GM23338 (cell line): ENCODE measurements around the gene USP7. TPM values are rescaled to one million over a fixed set of nuclear protein-coding genes. Genes with fewer than 3 reads are reported as not detected.

Experiments used
- ATAC-seq: fragments of 200-7000 bp; cut with Tn5 transposase; 3 replicates; pipeline ENCODE4 v1.9.1; 2020
- DNase-seq: peaks from one replicate; pipeline ENCODE4 v3.0.0-alpha.2; 2015; ENCODE audit warnings: low spot score
- H2AFZ ChIP-seq: fragments of 200-600 bp; sonication (generic); 2 replicates; pipeline ENCODE4 v1.8.0; 2016; ENCODE audit warnings: antibody characterized with exemption, mild to moderate bottlenecking, moderate library complexity
- H3F3A ChIP-seq: fragments of 200-600 bp; sonication (generic); replicated peaks from 2 replicates; pipeline ENCODE4 v1.8.0; 2017; ENCODE audit warnings: antibody characterized with exemption, mixed run types, low read depth
- H3K27ac ChIP-seq: fragments of 200-600 bp; sonication (generic); 2 replicates; pipeline ENCODE4 v1.6.1; 2016; ENCODE audit warnings: low read depth
- H3K27me3 ChIP-seq: fragments of 200-600 bp; sonication (generic); 2 replicates; pipeline ENCODE4 v1.8.0; 2016; ENCODE audit warnings: mild to moderate bottlenecking, mixed run types, moderate library complexity; ENCODE audit not compliant: insufficient read depth
- H3K36me3 ChIP-seq: fragments of 200-600 bp; sonication (generic); 2 replicates; pipeline ENCODE4 v1.8.0; 2016; ENCODE audit warnings: mild to moderate bottlenecking; ENCODE audit not compliant: insufficient read depth
- H3K4me1 ChIP-seq: fragments of 200-600 bp; sonication (generic); 2 replicates; pipeline ENCODE4 v1.8.0; 2016; ENCODE audit warnings: mild to moderate bottlenecking, moderate library complexity; ENCODE audit not compliant: insufficient read depth
- H3K4me2 ChIP-seq: fragments of 200-600 bp; sonication (generic); 2 replicates; pipeline ENCODE4 v1.7.1; 2017; ENCODE audit warnings: mixed run types
- H3K4me3 ChIP-seq: fragments of 200-600 bp; sonication (generic); 2 replicates; pipeline ENCODE4 v1.6.1; 2016; ENCODE audit warnings: mixed run types
- H3K79me2 ChIP-seq: fragments of 200-600 bp; sonication (generic); replicated peaks from 2 replicates; pipeline ENCODE4 v1.8.0; 2017; ENCODE audit warnings: mild to moderate bottlenecking; ENCODE audit not compliant: insufficient read depth
- H3K9me2 ChIP-seq: fragments of 200-600 bp; sonication (generic); 2 replicates; pipeline ENCODE4 v1.8.0; 2017; ENCODE audit not compliant: insufficient read depth
- H4K20me1 ChIP-seq: fragments of 200-600 bp; sonication (generic); replicated peaks from 2 replicates; pipeline ENCODE4 v1.8.0; 2017; ENCODE audit warnings: mild to moderate bottlenecking; ENCODE audit not compliant: insufficient read depth
- H3K27ac Mint-ChIP-seq: 2 replicates; pipeline ENCODE4 v1.8.0; 2020; ENCODE audit warnings: inconsistent platforms, mild to moderate bottlenecking, moderate library complexity, mixed read lengths
- H3K27me3 Mint-ChIP-seq: 3 replicates; pipeline ENCODE4 v1.8.0; 2022; ENCODE audit warnings: low read depth, mild to moderate bottlenecking, moderate library complexity, mixed read lengths, inconsistent platforms; ENCODE audit not compliant: insufficient read depth, poor library complexity
- H3K36me3 Mint-ChIP-seq: 3 replicates; pipeline ENCODE4 v1.8.0; 2021; ENCODE audit warnings: low read depth, mild to moderate bottlenecking, inconsistent platforms, moderate library complexity, mixed read lengths
- H3K4me1 Mint-ChIP-seq: 3 replicates; pipeline ENCODE4 v1.8.0; 2020; ENCODE audit warnings: mild to moderate bottlenecking, inconsistent platforms, mixed read lengths
- H3K4me3 Mint-ChIP-seq: 3 replicates; pipeline ENCODE4 v1.8.0; 2021; ENCODE audit warnings: moderate library complexity, mild to moderate bottlenecking, inconsistent platforms, mixed read lengths
- H3K9me3 Mint-ChIP-seq: 3 replicates; pipeline ENCODE4 v1.8.0; 2020; ENCODE audit warnings: moderate library complexity, mild to moderate bottlenecking, inconsistent platforms, mixed read lengths
- CREB1 ChIP-seq: fragments of 250-450 bp; sonication (Bioruptor Pico); IDR thresholded peaks from 2 replicates; pipeline ENCODE4 v1.5.0; 2020; ENCODE audit warnings: low read depth, mild to moderate bottlenecking, moderate library complexity
- EZH2 ChIP-seq: fragments of 200-600 bp; sonication (generic); IDR thresholded peaks from one replicate; pipeline ENCODE4 v1.8.0; 2017; ENCODE audit warnings: antibody characterized with exemption, mild to moderate bottlenecking, low read depth; ENCODE audit not compliant: unreplicated experiment
- EZH2phosphoT487 ChIP-seq: fragments of 200-600 bp; sonication (generic); IDR thresholded peaks from one replicate; pipeline ENCODE4 v1.8.1; 2018; ENCODE audit warnings: antibody characterized with exemption; ENCODE audit not compliant: unreplicated experiment
- JUNB ChIP-seq: IDR thresholded peaks from one replicate; pipeline ENCODE4 v1.6.1; 2016; ENCODE audit warnings: antibody characterized with exemption; ENCODE audit not compliant: unreplicated experiment
- NANOG ChIP-seq: IDR thresholded peaks from 2 replicates; pipeline ENCODE4 v1.6.1; 2016; ENCODE audit warnings: antibody characterized with exemption, borderline replicate concordance
- POLR2AphosphoS5 ChIP-seq: IDR thresholded peaks from 2 replicates; pipeline ENCODE4 v1.6.1; 2016; ENCODE audit warnings: antibody characterized with exemption, low read depth
- STAT1 ChIP-seq: IDR thresholded peaks from one replicate; pipeline ENCODE4 v1.6.1; 2016; ENCODE audit warnings: antibody characterized with exemption; ENCODE audit not compliant: unreplicated experiment
- ZNF114 ChIP-seq: fragments of 250-450 bp; sonication (Bioruptor Pico); IDR thresholded peaks from 2 replicates; pipeline ENCODE4 v1.5.0; 2020; ENCODE audit warnings: mild to moderate bottlenecking, moderate library complexity
- ZNF331 ChIP-seq: fragments of 250-450 bp; sonication (Bioruptor Pico); IDR thresholded peaks from 2 replicates; pipeline ENCODE4 v1.5.0; 2020; ENCODE audit warnings: low read depth, mild to moderate bottlenecking, moderate library complexity
- polyA plus RNA-seq: library from polyadenylated mRNA; unstranded; fragments of >200 nt; fragmentation: Nextera tagmentation; extraction: Ambion mirVana; gene quantifications from 2 replicates; pipeline ENCODE4 v1.2.1, GENCODE V29; 2016
- total RNA-seq: library from RNA; depleted of rRNA; stranded (reverse); fragments of >200 nt; shearing (Covaris generic); gene quantifications from 2 replicates; pipeline ENCODE4 v1.2.3, GENCODE V29; 2014
- TF ChIP-seq, protein P1 (sequence below): IDR thresholded peaks from one replicate; pipeline ENCODE4 v1.6.1; 2018; ENCODE audit warnings: antibody characterized with exemption; ENCODE audit not compliant: unreplicated experiment
- TF ChIP-seq, protein P2 (sequence below): fragments of 250-450 bp; sonication (Bioruptor Pico); IDR thresholded peaks from 2 replicates; pipeline ENCODE4 v1.5.0; 2020; ENCODE audit warnings: mild to moderate bottlenecking, moderate library complexity
- TF ChIP-seq, protein P3 (sequence below): IDR thresholded peaks from 2 replicates; pipeline ENCODE4 v1.6.1; 2016; ENCODE audit warnings: antibody characterized with exemption
- TF ChIP-seq, protein P4 (sequence below), 2 experiments: fragments of 200-600 bp in 1 of 2; sonication (generic) in 1 of 2; conservative IDR thresholded peaks; 2 replicates each; pipeline versions ENCODE4 v1.5.1 to v1.6.1; 2016 to 2017; ENCODE audit warnings: antibody characterized with exemption in 2 of 2, low read depth in 2 of 2, mild to moderate bottlenecking in 2 of 2, moderate library complexity in 1 of 2

Gene USP7
- total and polyA plus RNA-seq, 2 experiments from 2014 or later: 42.3 to 130 TPM

DNA sequence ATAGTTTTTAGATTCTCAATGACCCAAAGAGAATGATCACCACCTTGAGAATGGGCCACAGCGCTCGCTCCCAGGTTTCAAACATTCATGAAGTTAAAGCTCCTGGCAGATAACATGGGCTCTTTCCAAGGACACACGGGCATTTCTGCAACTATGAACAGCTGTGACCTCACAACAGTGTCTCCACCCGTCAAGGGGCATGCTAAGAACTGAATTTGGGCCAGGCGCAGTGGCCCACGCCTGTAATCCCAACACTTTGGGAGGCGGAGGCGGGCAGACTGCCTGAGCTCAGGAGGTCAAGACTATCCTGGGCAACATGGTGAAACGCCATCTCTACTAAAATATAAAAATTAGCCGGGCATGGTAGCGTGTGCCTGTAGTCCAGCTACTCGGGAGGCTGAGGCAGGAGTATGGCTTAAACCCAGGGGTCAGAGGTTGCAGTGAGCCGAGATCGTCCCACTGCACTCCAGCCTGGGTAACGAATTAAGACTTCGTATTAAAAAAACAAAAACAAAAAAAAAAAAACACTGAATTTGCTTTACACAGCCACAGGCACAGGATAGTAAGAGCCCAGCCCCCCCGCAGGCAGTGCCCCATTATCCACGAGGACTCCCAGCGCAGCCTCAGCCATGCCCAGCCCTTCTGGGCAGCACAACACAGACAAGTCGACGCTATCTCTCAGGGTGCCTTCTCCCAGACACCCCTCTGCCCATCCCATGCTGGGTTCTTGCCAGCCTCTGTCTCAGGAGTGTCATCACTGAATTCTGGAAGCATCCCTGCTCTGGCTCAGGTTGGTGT, 7.2 kb downstream of the USP7 start:
- no peak overlapping the region for H3K4me3 ChIP-seq
- H3K4me1 Mint-ChIP-seq: peaks cover 84% of the 10 kb centered on the region

More for the DNA sequence above, 7.2 kb downstream of the USP7 start:
- no peak for DNase-seq
- no peaks in the 10 kb centered on the region for H3K36me3 ChIP-seq
- 0 out of 2 replicates have a peak overlapping the region, but pooled peaks have one; percentile 3 for H3K4me2 ChIP-seq
- no peaks in the 10 kb centered on the region for H3K36me3 Mint-ChIP-seq
- H2AFZ ChIP-seq: no peak overlapping the region
- H4K20me1 ChIP-seq: peaks cover 86% of the 10 kb centered on the region
- no peak overlapping the region for H3K27ac ChIP-seq
- no peaks in the 10 kb centered on the region for H3K27me3 ChIP-seq
- H3K9me3 Mint-ChIP-seq: no peaks in the 10 kb centered on the region
- peaks cover 4% of the 10 kb centered on the region; the same call in 1 of the 2 replicates for H3F3A ChIP-seq
- peaks cover 92% of the 10 kb centered on the region for H3K79me2 ChIP-seq
- H3K4me3 Mint-ChIP-seq: no peak overlapping the region; the same call in 2 of the 3 replicates
- H3K27me3 Mint-ChIP-seq: peaks cover 23% of the 10 kb centered on the region
- no peaks in the 10 kb centered on the region for H3K9me2 ChIP-seq
- peak; percentile 12; the same call in 1 of the 3 replicates for ATAC-seq
- no peak for TF ChIP-seq ZNF114 (CRISPR knock-in tag)
- TF ChIP-seq EZH2: no peak
- TF ChIP-seq, protein P1, sequence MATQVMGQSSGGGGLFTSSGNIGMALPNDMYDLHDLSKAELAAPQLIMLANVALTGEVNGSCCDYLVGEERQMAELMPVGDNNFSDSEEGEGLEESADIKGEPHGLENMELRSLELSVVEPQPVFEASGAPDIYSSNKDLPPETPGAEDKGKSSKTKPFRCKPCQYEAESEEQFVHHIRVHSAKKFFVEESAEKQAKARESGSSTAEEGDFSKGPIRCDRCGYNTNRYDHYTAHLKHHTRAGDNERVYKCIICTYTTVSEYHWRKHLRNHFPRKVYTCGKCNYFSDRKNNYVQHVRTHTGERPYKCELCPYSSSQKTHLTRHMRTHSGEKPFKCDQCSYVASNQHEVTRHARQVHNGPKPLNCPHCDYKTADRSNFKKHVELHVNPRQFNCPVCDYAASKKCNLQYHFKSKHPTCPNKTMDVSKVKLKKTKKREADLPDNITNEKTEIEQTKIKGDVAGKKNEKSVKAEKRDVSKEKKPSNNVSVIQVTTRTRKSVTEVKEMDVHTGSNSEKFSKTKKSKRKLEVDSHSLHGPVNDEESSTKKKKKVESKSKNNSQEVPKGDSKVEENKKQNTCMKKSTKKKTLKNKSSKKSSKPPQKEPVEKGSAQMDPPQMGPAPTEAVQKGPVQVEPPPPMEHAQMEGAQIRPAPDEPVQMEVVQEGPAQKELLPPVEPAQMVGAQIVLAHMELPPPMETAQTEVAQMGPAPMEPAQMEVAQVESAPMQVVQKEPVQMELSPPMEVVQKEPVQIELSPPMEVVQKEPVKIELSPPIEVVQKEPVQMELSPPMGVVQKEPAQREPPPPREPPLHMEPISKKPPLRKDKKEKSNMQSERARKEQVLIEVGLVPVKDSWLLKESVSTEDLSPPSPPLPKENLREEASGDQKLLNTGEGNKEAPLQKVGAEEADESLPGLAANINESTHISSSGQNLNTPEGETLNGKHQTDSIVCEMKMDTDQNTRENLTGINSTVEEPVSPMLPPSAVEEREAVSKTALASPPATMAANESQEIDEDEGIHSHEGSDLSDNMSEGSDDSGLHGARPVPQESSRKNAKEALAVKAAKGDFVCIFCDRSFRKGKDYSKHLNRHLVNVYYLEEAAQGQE: no peak
- no peak for TF ChIP-seq STAT1
- TF ChIP-seq, protein P2, sequence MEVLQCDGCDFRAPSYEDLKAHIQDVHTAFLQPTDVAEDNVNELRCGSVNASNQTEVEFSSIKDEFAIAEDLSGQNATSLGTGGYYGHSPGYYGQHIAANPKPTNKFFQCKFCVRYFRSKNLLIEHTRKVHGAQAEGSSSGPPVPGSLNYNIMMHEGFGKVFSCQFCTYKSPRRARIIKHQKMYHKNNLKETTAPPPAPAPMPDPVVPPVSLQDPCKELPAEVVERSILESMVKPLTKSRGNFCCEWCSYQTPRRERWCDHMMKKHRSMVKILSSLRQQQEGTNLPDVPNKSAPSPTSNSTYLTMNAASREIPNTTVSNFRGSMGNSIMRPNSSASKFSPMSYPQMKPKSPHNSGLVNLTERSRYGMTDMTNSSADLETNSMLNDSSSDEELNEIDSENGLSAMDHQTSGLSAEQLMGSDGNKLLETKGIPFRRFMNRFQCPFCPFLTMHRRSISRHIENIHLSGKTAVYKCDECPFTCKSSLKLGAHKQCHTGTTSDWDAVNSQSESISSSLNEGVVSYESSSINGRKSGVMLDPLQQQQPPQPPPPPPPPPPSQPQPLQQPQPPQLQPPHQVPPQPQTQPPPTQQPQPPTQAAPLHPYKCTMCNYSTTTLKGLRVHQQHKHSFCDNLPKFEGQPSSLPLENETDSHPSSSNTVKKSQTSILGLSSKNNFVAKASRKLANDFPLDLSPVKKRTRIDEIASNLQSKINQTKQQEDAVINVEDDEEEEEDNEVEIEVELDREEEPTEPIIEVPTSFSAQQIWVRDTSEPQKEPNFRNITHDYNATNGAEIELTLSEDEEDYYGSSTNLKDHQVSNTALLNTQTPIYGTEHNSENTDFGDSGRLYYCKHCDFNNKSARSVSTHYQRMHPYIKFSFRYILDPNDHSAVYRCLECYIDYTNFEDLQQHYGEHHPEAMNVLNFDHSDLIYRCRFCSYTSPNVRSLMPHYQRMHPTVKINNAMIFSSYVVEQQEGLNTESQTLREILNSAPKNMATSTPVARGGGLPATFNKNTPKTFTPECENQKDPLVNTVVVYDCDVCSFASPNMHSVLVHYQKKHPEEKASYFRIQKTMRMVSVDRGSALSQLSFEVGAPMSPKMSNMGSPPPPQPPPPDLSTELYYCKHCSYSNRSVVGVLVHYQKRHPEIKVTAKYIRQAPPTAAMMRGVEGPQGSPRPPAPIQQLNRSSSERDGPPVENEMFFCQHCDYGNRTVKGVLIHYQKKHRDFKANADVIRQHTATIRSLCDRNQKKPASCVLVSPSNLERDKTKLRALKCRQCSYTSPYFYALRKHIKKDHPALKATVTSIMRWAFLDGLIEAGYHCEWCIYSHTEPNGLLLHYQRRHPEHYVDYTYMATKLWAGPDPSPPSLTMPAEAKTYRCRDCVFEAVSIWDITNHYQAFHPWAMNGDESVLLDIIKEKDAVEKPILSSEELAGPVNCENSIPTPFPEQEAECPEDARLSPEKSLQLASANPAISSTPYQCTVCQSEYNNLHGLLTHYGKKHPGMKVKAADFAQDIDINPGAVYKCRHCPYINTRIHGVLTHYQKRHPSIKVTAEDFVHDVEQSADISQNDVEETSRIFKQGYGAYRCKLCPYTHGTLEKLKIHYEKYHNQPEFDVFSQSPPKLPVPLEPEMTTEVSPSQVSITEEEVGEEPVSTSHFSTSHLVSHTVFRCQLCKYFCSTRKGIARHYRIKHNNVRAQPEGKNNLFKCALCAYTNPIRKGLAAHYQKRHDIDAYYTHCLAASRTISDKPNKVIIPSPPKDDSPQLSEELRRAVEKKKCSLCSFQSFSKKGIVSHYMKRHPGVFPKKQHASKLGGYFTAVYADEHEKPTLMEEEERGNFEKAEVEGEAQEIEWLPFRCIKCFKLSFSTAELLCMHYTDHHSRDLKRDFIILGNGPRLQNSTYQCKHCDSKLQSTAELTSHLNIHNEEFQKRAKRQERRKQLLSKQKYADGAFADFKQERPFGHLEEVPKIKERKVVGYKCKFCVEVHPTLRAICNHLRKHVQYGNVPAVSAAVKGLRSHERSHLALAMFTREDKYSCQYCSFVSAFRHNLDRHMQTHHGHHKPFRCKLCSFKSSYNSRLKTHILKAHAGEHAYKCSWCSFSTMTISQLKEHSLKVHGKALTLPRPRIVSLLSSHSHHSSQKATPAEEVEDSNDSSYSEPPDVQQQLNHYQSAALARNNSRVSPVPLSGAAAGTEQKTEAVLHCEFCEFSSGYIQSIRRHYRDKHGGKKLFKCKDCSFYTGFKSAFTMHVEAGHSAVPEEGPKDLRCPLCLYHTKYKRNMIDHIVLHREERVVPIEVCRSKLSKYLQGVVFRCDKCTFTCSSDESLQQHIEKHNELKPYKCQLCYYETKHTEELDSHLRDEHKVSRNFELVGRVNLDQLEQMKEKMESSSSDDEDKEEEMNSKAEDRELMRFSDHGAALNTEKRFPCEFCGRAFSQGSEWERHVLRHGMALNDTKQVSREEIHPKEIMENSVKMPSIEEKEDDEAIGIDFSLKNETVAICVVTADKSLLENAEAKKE: no peak
- TF ChIP-seq POLR2AphosphoS5: no peak
- TF ChIP-seq, protein P3, sequence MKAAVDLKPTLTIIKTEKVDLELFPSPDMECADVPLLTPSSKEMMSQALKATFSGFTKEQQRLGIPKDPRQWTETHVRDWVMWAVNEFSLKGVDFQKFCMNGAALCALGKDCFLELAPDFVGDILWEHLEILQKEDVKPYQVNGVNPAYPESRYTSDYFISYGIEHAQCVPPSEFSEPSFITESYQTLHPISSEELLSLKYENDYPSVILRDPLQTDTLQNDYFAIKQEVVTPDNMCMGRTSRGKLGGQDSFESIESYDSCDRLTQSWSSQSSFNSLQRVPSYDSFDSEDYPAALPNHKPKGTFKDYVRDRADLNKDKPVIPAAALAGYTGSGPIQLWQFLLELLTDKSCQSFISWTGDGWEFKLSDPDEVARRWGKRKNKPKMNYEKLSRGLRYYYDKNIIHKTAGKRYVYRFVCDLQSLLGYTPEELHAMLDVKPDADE: no peak
- TF ChIP-seq NANOG: no peak
- no peak for TF ChIP-seq JUNB
- no peak for TF ChIP-seq ZNF331 (CRISPR knock-in tag)
- TF ChIP-seq EZH2phosphoT487: no peak
- no peak for TF ChIP-seq CREB1 (CRISPR knock-in tag)
- TF ChIP-seq, protein P4, sequence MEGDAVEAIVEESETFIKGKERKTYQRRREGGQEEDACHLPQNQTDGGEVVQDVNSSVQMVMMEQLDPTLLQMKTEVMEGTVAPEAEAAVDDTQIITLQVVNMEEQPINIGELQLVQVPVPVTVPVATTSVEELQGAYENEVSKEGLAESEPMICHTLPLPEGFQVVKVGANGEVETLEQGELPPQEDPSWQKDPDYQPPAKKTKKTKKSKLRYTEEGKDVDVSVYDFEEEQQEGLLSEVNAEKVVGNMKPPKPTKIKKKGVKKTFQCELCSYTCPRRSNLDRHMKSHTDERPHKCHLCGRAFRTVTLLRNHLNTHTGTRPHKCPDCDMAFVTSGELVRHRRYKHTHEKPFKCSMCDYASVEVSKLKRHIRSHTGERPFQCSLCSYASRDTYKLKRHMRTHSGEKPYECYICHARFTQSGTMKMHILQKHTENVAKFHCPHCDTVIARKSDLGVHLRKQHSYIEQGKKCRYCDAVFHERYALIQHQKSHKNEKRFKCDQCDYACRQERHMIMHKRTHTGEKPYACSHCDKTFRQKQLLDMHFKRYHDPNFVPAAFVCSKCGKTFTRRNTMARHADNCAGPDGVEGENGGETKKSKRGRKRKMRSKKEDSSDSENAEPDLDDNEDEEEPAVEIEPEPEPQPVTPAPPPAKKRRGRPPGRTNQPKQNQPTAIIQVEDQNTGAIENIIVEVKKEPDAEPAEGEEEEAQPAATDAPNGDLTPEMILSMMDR (conservative IDR thresholded peaks at IDR 0.05; ENCODE audit: low read depth in 2 of 2): no peak
- peak overlapping the region; percentile 56; the same call in 1 of the 2 replicates for H3K27ac Mint-ChIP-seq
- H3K4me1 ChIP-seq: peaks cover 70% of the 10 kb centered on the region
